Activated CD8-positive, alpha-beta memory T cell treated with anti-CD3 and anti-CD28 coated beads for 24 hours (primary cell): ENCODE results near the gene CCDC171.

Experiments used
- DNase-seq: peaks from one replicate; pipeline ENCODE4 v3.0.0-alpha.2; 2020

Gene CCDC171

GRCh38 chr9:15889555-15889954, 336.7 kb downstream of the CCDC171 start:
- DNase-seq, result no peak

- DNase-seq, result no peak
These were observed 348.7 kb downstream of the CCDC171 start for GRCh38 chr9:15901572-15901971.

GRCh38 chr9:15909297-15909696, 356.5 kb downstream of the CCDC171 start:
- DNase-seq, result no peak

- DNase-seq, result no peak
These were observed 362.9 kb downstream of the CCDC171 start for GRCh38 chr9:15915711-15916110.

- DNase-seq, result no peak
These were observed 374.3 kb downstream of the CCDC171 start for GRCh38 chr9:15927161-15927560.

GRCh38 chr9:15935661-15936305, 382.9 kb downstream of the CCDC171 start:
- no peak for DNase-seq

GRCh38 chr9:15936306-15936921, 383.6 kb downstream of the CCDC171 start:
- DNase-seq, result no peak

- DNase-seq, result no peak
These were observed 390.1 kb downstream of the CCDC171 start for GRCh38 chr9:15942831-15943424.

- no peak for DNase-seq
These were observed 391.5 kb downstream of the CCDC171 start for GRCh38 chr9:15944341-15944740.

GRCh38 chr9:15959663-15960062, 406.8 kb downstream of the CCDC171 start:
- DNase-seq, result no peak

GRCh38 chr9:15961217-15961616, 408.4 kb downstream of the CCDC171 start:
- no peak for DNase-seq

- DNase-seq, result no peak
These were observed 412.5 kb downstream of the CCDC171 start for GRCh38 chr9:15965246-15965745.

- no peak for DNase-seq
These were observed 413.6 kb downstream of the CCDC171 start for GRCh38 chr9:15966471-15966870.

- no peak for DNase-seq
These were observed 414.2 kb downstream of the CCDC171 start for GRCh38 chr9:15967068-15967467.

- no peak for DNase-seq
These were observed 419.9 kb downstream of the CCDC171 start for GRCh38 chr9:15972760-15973159.

- DNase-seq, result no peak
These were observed 422.4 kb downstream of the CCDC171 start for GRCh38 chr9:15975101-15975778.

GRCh38 chr9:15977438-15977837, 424.6 kb downstream of the CCDC171 start:
- no peak for DNase-seq

- no peak for DNase-seq
These were observed 429.3 kb downstream of the CCDC171 start for GRCh38 chr9:15982182-15982581.

- DNase-seq, result no peak
These were observed 446.8 kb downstream of the CCDC171 start for GRCh38 chr9:15999422-16000339.

- DNase-seq, result no peak
These were observed 448.0 kb downstream of the CCDC171 start for GRCh38 chr9:16000811-16001210.

GRCh38 chr9:16001856-16002255, 449.0 kb downstream of the CCDC171 start:
- DNase-seq, result no peak

- DNase-seq, result no peak
These were observed 450.0 kb downstream of the CCDC171 start for GRCh38 chr9:16002816-16003215.

- DNase-seq, result no peak
These were observed 450.9 kb downstream of the CCDC171 start for GRCh38 chr9:16003785-16004184.
